Fibroblast of skin of left quadriceps (primary cell): ENCODE measurements around the gene SKI.
A peak's percentile ranks its signal among the peaks of the same experiment; 100 is the strongest.

Experiments
- DNase-seq, 2 experiments: peaks; one replicate each; pipeline ENCODE4 v3.0.0-alpha.2; 2013; ENCODE audit warnings: low read depth in 2 of 2

Gene SKI

GRCh38 chr1:2228157-2228594 is at the start of gene SKI:
Gene SKI (plus strand): TSS chr1:2228319. CDS start chr1:2228767, 448 bp downstream.
- DNase-seq: no peak

DNA sequence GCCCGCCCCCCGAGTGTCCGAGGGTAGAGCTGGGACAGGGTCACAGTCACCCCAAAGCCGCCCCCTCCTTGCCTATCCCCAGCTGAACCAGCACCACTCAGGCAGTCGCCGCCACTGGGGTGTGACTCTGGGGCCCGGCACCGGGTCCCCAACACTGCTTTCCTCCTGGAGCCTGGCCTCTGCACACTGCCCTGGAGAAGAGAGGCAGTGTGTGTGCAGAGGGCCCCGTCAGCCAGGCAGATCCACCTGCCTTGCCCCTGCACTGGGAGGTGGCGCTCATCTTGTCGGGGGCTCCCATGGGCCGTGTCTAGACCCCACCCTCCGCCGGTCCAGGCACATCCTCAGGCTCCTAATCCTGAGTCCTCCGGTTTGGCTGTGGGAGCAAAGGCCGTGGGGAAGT is 49.2 kb upstream of the SKI start:
- no peak for DNase-seq

DNA sequence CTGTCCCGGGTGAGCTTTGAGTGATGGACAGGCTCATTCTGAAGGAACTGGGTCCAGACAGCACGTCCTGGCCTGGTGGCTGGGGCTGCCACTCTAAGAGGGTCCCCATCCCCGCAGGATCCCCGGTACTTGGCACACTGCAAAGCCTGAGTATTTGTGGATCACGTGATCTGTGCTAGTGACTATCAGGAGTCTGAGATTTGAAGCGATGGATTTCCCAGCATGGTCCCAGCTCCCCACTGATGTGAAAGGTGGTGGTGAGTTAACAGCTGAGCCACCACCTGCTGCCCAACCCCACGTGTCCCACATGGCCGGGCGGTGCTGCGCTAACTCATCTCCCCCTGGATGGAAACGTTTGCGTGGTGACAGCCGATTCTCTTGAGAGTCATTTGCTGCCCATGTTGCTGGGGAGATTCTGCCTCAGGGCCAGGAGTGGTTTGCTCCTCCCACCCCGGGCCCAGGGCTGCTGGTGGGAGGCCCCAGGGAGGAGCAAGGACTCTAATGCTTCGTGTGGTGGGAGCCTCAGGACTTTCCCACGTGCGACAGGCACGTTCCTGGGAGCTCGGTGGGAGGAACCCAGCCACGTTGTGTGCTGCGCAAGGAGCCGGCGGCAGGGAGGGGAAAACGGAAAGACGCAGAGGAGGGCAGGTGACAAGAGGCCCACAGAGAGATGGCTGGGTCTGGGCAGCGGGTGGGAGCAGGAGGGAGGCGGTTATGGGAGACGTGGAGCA is 48.7 kb upstream of the SKI start:
- DNase-seq: no peak

DNA sequence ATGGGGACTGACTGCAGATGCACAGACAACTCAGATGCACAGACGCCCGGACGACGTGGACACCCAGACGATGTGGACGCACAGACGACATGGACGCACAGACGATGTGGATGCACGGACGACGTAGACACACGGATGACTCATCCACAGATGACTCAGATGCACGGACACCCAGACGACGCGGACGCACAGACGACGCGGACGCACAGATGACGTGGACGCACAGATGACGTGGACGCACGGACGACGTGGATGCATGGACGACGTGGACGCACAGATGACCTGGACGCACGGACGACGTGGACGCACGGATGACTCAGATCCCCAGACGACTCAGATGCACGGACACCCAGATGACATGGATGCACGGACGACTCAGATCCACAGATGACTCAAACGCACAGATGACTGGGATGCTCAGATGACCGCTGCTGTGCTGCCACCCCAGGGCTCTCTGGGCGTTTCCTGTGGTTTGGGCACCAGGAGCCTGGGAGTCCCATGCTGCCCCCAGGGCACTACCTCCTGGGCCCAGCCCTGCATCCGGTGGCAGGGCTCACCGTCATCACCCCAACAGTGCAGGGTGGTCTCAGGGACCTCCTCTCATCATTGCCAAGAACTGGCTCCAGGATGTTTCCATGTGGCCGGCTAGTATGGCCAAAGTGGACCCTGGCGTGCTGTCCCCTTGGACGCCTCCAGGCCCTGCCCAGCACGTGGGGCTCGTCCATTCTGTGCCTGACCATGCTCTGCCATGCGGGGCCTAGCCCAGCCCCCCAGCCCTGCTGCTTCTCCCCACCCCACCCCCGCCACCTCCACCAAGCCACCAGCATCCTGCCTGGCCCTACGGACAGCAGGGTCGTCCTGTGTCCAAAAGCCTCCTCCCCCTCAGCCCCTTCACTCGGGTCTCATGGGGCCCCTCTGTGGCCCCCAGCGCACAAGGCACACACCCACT is 47.5 kb upstream of the SKI start:
- no peak for DNase-seq

DNA sequence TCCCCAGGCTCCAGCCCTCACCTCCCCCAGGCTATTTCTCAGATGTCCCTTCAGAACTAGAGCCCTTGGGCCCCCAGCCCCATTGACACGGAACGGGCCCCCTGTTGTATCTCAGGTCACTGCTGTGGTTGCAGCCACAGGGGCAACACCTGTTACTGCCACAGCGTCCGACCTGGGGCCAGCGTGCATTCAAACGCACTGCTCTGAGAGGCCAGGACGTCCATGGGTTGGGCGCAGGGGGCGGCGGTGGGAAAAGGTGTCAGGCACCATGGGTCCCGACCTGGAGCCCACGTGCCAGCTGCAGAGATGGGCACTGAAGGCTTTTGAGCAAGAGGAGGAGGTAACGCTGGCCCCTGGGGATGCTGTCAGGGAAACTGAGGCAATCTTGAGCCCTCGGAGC is 46.8 kb upstream of the SKI start:
- DNase-seq: no peak

DNA sequence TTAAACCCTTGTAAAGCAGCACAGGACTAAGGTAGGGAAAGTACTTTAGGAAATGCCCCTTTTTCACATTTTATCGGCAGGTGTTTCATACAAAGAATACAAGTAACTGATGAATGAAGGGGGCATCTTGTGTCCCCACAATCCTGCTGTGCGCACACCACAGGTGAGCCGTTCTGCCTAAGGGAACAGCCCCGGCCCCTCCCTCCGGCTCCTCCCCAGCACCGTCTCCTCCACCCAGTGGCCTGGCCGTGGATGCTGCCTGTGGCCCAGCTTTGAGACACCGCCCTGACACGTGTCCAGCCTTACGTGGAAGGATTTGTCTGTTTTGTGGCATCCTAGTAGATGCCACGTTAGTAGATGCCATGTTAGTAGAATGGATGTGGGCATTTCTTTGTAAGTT is 46.4 kb upstream of the SKI start:
- DNase-seq: no peak

GRCh38 chr1:2182376-2182775 is 45.7 kb upstream of the SKI start:
- no peak for DNase-seq

GRCh38 chr1:2183937-2184334 is 44.2 kb upstream of the SKI start:
- DNase-seq: no peak

- DNase-seq: no peak
Measured at GRCh38 chr1:2184531-2184930, 43.6 kb upstream of the SKI start.

DNA sequence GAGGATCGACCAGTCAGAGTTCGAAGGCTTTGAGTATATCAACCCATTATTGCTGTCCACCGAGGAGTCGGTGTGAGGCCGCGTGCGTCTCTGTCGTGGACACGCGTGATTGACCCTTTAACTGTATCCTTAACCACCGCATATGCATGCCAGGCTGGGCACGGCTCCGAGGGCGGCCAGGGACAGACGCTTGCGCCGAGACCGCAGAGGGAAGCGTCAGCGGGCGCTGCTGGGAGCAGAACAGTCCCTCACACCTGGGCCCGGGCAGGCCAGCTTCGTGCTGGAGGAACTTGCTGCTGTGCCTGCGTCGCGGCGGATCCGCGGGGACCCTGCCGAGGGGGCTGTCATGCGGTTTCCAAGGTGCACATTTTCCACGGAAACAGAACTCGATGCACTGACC is 43.2 kb upstream of the SKI start:
- no peak for DNase-seq

DNA sequence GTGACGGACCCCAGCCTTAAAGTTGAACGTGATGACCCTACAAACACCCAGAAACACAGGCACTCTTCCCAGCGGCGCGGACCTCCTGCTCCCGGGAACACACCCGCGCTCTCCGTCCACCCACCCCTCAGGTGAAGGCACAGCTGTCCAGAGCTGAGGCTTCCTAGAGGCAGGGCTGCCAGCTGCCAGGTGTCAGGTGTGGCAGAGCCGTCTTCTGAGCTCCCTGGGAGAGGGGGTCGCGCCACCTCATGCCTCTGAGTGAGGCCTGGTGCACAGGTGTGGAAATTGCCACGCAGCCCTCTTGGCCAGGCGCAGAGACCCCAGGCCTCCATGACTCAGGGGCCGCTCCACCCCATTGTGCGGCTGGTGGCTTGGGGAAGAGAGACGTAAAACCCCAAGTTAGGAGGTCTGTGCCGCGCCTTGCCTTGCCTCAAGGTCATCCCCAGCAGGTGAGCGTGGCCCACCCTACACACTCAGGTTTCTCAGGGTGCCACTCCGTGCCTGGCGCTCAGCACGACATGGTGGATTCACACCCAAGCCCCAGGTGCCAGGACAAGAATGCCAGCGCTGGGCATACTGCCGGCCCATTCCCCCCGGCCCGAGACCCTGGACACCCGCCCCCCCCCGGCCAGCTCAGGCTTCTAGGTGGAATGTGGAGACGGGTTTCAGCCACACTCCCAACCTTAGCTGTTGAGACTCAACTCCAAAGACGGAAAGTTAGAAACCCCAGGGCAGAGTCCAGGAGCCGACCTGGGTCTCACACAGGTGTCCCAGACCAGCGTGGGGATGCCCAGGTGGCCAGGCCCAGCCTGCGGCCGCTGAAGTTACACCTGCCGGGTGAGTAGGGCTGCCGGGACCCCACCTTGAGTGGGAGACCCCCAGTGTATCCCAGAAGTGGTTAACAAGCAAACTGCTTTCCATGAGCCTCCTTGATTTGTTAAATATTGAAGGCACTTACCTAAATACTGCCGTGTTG is 42.0 kb upstream of the SKI start:
- DNase-seq: no peak

- no peak for DNase-seq
Measured at GRCh38 chr1:2186901-2187300, 41.2 kb upstream of the SKI start.

DNA sequence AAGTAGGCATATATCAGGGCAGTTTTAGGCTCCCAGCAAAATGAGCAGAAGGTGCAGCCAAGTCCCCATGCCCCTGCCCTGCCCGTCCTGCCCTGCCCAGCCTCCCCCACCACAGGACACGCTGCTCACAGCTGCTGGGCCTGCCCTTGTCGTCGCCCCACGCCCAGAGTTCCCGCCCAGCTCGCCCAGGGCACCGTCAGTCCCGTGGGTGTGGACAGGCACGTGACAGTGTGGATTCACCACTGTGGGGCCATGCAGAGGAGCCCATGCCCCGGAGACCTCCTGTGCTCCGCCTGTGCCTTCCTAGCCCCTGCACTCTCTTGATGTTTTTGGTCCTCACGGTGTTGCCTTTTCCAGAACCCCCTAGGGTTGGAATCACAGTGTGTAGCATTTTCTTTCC is 40.5 kb upstream of the SKI start:
- no peak for DNase-seq

GRCh38 chr1:2188336-2188735 is 39.8 kb upstream of the SKI start:
- DNase-seq: no peak

DNA sequence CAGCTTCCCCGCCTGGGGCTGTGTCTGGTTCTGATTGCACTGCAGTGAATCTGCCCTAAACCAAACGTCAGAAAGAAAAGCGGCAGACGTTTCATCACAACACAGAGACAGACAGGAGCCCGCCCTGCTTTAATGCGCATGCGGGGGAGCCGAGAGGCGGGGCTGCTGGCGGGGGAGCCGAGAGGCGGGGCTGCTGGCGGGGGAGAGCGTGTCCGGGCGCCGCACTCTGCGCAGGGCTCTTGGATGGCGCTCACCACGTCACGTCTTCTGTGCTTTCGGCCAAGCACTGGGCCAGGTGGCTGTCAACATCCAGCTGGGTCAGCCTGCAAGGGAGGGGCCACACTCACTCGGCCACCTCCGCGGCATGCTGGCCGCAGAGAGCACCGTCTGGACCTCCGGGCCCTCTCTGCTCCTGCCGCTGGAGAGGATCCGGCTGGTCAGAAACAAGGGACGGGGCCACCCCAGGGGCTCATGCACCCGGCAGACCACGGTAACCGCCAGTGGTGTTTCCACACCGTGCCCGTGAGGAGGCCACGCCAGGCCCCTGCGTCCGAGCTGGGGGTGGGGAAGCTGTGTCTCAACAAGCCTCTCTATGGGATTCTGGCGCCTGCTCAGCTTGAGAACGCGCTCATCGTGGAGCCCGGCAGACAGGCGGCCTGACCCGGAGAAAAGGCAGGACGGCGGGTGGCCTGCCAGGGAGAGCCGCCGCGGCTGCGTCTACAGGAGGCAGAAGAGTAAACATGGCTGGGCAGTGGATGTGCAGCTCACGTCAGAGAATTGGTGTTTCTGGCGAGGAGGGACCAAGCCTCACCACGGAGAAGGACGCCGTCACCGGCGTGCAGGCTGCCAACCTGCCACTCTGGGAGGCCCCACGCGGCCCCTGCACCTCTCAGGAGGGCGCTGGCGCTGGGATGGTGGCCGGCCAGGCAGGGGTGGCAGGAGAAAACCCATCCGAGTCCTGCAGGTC is 38.4 kb upstream of the SKI start:
- peak; percentile 79 to 80 for DNase-seq

- no peak for DNase-seq
Measured at GRCh38 chr1:2190491-2190976, 37.6 kb upstream of the SKI start.

DNA sequence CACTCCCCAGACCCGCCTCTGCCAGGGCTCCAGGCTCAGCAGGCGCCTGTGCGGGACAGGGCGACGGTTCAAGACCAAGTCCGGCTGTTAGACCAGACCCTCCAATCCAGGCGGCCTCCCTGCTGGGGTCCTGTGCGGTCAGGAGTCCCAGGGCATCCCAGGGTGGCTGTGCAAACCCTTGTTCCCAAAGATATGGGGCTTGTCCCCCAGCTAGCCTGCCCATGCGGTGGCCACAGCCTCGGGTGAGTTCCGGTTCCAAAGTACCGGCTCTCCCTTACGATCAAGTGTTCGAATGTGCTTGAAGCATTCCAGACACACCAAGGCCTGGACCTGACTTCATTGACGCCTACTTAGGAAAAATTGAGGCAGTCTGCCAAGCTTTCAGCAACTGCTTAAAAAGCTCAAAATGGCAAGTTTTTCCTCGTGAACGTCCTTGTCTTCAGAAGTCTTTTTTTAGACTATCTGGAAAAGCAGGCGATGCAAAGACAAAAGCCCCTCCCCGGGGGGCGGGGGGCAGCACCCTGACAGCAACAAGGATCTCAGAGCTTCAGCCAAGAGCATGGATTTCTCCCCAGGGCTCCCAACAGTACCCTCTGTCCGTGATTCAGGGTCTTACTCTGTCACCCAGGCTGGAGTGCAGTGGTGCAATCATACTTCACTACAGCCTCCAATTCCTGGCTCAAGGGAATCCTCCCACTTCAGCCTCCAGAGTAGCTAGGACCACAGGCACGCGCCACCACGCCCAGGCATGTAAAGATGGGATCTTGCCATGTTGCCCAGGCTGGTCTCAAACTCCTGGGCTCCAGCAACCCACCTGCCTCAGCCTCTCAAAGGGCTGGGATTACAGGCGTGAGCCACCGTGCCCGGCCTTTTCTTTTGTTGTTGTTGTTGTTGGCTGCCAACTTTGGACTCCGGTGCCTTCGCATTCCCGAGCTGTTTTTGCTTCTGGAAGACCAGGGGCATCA is 35.8 kb upstream of the SKI start:
- no peak for DNase-seq

GRCh38 chr1:2193514-2194281 is 34.4 kb upstream of the SKI start:
- DNase-seq: no peak
